ENCODE data around the gene RPP40. TPM values are rescaled to one million over a fixed set of nuclear protein-coding genes. Genes with fewer than 3 reads are reported as not detected.

RPP40 gene
- total RNA-seq, 3 donors from 2014 or later (not counting 1 experiment from before 2014, with no cell fraction given) = 1.3 to 1.7 (median 1.3) TPM

DNA sequence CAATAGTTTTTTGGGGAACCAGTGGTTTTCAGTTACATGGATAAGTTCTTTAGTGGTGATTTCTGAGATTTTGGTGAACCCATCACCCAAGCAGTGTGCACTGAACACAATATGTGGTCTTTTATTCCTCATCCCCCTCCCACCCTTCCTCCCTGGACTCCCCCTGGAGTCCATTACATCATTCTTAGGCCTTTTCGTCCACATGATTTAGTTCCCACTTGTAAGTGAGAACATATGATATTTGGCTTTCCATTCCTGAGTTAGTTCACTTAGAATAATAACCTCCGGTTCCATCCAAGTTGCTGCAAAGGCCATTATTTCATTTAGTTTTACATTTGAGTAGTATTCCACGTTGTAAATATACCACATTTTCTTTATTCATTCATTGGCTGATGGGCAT is 28.3 kb downstream of the RPP40 start:
- TF ChIP-seq, protein P1, sequence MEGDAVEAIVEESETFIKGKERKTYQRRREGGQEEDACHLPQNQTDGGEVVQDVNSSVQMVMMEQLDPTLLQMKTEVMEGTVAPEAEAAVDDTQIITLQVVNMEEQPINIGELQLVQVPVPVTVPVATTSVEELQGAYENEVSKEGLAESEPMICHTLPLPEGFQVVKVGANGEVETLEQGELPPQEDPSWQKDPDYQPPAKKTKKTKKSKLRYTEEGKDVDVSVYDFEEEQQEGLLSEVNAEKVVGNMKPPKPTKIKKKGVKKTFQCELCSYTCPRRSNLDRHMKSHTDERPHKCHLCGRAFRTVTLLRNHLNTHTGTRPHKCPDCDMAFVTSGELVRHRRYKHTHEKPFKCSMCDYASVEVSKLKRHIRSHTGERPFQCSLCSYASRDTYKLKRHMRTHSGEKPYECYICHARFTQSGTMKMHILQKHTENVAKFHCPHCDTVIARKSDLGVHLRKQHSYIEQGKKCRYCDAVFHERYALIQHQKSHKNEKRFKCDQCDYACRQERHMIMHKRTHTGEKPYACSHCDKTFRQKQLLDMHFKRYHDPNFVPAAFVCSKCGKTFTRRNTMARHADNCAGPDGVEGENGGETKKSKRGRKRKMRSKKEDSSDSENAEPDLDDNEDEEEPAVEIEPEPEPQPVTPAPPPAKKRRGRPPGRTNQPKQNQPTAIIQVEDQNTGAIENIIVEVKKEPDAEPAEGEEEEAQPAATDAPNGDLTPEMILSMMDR (IDR thresholded peaks at IDR 0.05) = no peak
- Mint-ChIP-seq H3K9me3 (peaks cover 4 to 10% of the 10 kb centered on the region in 2 donors), H3K27me3 (ENCODE audit: low read depth in 2 of 2) (peaks cover 0 to 10% of the 10 kb centered on the region in 2 donors), H3K4me1 (no peaks in the 10 kb centered on the region), H3K27ac (no peak overlapping the region), H3K36me3 (peaks cover 9% of the 10 kb centered on the region), H3K4me3 (no peak overlapping the region)
- Histone ChIP-seq H3K27ac (ENCODE audit: low read length) (no peak overlapping the region), H3K9me3 (ENCODE audit: control insufficient read depth, insufficient read depth, low read length) (peaks cover 3% of the 10 kb centered on the region), H3K4me3 (ENCODE audit: low read length) (no peak overlapping the region), H3K4me1 (ENCODE audit: control insufficient read depth, insufficient read depth, low read length) (no peaks in the 10 kb centered on the region), H3K27me3 (ENCODE audit: control insufficient read depth, insufficient read depth, low read length) (no peaks in the 10 kb centered on the region), H3K36me3 (ENCODE audit: control insufficient read depth, insufficient read depth, low read length) (no peaks in the 10 kb centered on the region)
- WGBS (ENCODE audit: insufficient coverage) = 74% methylated on average over 2 of the region's 3 CpGs
- ATAC-seq (no peak), DNase-seq (no peak)
- intact Hi-C loops (cut with micrococcal nuclease) = no loop called here

GRCh38 chr6:4974962-4975361 is 28.9 kb downstream of the RPP40 start:
- TF ChIP-seq, protein P1 (IDR thresholded peaks at IDR 0.05) = no peak
- peaks cover 4 to 10% of the 10 kb centered on the region in 2 donors for H3K9me3 Mint-ChIP-seq
- no peak overlapping the region for H3K27ac Mint-ChIP-seq
- H3K4me1 Mint-ChIP-seq = no peaks in the 10 kb centered on the region
- peaks cover 9% of the 10 kb centered on the region for H3K36me3 Mint-ChIP-seq
- H3K4me3 ChIP-seq (ENCODE audit: low read length) = no peak overlapping the region
- peaks cover 3% of the 10 kb centered on the region for H3K9me3 ChIP-seq (ENCODE audit: control insufficient read depth, insufficient read depth, low read length)
- WGBS (ENCODE audit: insufficient coverage) = 75% methylated on average over 7 of the region's 8 CpGs
- no peak overlapping the region for H3K4me3 Mint-ChIP-seq
- no peaks in the 10 kb centered on the region for H3K27me3 ChIP-seq (ENCODE audit: control insufficient read depth, insufficient read depth, low read length)
- no peak overlapping the region for H3K27ac ChIP-seq (ENCODE audit: low read length)
- DNase-seq (no peak), ATAC-seq (no peak)
- intact Hi-C loops (cut with micrococcal nuclease) = no loop called here
- no peaks in the 10 kb centered on the region for H3K4me1 ChIP-seq (ENCODE audit: control insufficient read depth, insufficient read depth, low read length)
- H3K36me3 ChIP-seq (ENCODE audit: control insufficient read depth, insufficient read depth, low read length) = no peaks in the 10 kb centered on the region
- H3K27me3 Mint-ChIP-seq (ENCODE audit: low read depth in 2 of 2) = peaks cover 0 to 14% of the 10 kb centered on the region in 2 donors

DNA sequence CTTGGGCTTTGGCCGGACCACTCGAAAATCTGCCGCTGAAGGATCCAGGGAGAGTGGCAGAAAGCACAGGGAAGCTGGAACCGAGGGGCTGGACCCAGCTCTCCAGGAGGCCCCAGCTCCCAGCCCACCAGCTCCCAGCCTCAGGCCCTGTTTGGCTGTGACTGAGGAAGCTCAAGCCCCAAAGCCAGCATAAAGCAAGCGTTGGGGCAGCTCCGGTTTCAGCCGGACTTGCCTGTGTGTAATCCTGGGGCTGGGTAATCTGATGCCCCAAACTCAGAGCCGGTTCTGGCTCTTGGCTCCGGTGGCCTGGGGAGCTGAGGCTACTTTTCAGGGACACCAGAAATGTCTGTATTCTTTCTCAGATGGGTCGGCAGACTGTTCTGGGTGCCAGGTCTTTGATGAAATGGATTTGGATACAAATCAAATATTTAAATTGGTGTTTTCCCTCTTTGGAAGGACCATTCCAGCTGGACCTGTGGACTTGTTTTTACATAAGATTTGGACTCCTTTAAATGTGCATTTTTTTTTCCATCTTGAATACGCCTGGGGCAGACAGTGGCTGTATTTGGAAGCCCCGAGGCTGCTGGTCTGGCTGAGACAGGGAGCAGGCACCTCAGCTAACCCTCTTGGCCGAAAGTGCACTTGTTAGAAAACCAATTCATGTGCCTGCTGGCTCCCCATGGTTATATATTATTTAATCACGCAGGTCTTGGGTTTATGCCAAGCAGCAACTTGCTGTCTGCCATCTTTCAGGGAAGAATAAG is 29.7 kb downstream of the RPP40 start:
- no peaks in the 10 kb centered on the region for H3K36me3 ChIP-seq (ENCODE audit: control insufficient read depth, insufficient read depth, low read length)
- H3K4me1 ChIP-seq (ENCODE audit: control insufficient read depth, insufficient read depth, low read length) = no peaks in the 10 kb centered on the region
- peaks cover 1% of the 10 kb centered on the region for H3K9me3 ChIP-seq (ENCODE audit: control insufficient read depth, insufficient read depth, low read length)
- Mint-ChIP-seq H3K9me3 (peaks cover 0 to 6% of the 10 kb centered on the region in 2 donors), H3K27ac (no peak overlapping the region), H3K27me3 (ENCODE audit: low read depth in 2 of 2) (peaks cover 0 to 11% of the 10 kb centered on the region in 2 donors), H3K36me3 (peaks cover 1% of the 10 kb centered on the region), H3K4me1 (no peaks in the 10 kb centered on the region), H3K4me3 (no peak overlapping the region)
- H3K27me3 ChIP-seq (ENCODE audit: control insufficient read depth, insufficient read depth, low read length) = no peaks in the 10 kb centered on the region
- intact Hi-C loops (cut with micrococcal nuclease) = no loop called here
- WGBS (ENCODE audit: insufficient coverage) = 88% methylated on average over 14 of the region's 14 CpGs
- ATAC-seq = no peak
- TF ChIP-seq, protein P1 (IDR thresholded peaks at IDR 0.05) = no peak
- H3K27ac ChIP-seq (ENCODE audit: low read length) = no peak overlapping the region
- no peak for DNase-seq
- H3K4me3 ChIP-seq (ENCODE audit: low read length) = no peak overlapping the region

Measured in natural killer cell (primary cell).